HG02885 (cell line): ENCODE measurements around the gene DUSP2.

Experiments
- ATAC-seq: cut with Tn5 transposase; IDR thresholded peaks from one replicate; pipeline ENCODE4 v1.9.1; 2021; ENCODE audit warnings: mild to moderate bottlenecking; ENCODE audit not compliant: unreplicated experiment, poor library complexity

DUSP2 gene, protein sequence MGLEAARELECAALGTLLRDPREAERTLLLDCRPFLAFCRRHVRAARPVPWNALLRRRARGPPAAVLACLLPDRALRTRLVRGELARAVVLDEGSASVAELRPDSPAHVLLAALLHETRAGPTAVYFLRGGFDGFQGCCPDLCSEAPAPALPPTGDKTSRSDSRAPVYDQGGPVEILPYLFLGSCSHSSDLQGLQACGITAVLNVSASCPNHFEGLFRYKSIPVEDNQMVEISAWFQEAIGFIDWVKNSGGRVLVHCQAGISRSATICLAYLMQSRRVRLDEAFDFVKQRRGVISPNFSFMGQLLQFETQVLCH

DNA sequence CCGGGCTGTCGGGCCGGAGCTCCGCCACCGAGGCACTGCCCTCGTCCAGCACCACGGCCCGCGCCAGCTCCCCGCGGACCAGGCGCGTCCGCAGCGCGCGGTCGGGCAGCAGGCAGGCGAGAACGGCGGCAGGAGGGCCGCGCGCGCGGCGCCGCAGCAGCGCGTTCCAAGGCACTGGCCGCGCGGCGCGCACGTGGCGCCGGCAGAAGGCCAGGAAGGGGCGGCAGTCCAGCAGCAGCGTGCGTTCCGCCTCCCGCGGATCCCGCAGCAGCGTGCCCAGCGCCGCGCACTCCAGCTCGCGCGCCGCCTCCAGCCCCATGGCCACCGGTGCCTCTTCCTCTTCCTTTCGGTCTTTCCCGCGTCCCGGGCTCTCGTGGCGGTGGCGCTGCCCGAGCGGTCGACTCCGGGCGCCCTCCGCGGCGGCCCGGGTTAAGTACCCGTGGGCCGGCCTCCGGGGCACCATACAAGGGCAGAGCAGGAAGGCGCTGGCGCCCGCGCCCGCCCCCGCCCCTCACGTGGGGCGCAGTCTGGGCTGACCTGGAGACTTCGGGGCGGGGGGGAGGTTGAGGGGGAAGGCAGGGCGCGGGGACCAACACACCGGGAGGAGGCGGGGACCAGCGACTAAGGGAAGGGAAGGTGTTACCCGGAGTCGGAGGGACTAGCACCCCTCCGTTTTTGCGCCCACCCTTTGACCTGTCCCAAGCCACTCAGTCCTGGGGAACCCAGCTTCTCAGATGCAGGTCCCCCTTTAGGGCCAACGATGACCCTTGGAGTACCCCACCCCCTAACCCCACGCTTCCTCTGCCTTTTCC, at the start of gene DUSP2:
Gene DUSP2, minus strand, starts transcription at position 405 of the 812 bp plus-strand sequence. Its CDS starts 86 bp downstream, at position 319.
- ATAC-seq: peak; percentile 59

DNA sequence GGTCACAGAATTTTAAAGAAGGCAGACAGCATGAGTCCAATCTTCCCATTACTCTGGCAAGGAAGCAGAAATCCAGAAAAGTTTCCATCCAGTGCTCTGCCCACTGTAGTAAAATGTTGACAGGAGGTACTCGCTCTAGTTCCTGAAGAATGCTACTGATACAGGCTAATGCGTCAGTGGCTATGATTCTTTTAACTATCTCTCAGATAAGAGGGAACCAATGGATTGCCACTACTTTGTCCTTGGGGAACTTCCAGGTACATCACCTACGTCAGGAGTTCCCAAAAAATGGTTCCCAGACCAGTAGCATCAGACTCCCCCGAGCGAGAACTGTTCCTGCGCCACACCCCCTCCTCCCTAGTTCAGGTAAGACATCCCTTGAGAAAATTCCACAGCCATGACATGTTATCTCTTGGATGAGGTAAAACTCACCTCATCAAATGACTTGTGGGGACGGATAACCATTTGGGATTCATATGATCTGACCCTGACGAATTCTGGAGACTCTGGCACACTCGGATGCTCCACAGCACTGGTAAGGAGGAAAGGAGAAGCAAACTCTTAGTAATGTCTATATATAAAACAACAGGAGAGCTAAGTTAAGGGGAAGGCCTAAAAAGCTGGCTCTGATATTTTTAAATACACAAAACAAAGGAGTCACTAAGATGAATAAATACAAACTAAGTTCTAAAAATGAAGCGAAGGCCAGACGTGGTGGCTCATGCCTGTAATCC, 46.9 kb upstream of the DUSP2 start:
- ATAC-seq: no peak

DNA sequence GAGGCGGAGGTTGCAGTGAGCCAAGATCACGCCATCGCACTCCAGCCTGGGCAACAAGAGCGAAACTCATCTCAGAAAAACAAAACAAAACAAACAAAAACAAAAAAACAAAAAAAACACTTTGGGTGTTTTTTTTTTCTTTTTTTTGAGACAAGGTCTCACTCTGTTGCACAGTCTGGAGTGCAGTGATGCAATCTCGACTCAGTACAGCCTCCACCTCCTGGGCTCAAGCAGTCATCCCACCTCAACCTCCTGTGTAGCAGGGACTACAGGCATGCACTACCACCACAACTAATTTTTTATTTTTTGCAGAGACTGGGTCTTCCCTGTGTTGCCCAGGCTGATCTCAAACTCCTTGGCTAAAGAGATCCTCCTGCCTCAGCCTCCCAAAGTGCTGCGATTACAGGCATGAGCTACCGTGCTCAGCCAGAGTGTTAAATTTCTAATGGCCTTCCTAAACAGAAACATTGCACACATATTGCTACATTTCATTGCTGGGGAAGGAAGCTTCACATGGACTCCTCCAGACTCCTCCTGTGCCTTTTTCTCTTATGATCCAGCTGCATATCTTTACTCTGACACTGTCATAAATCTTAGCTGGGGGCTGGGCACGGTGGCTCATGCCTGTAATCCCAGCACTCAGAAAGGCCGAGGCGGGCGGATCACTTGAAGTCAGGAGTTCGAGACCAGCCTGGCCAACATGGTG, 43.7 kb upstream of the DUSP2 start:
- ATAC-seq: no peak

DNA sequence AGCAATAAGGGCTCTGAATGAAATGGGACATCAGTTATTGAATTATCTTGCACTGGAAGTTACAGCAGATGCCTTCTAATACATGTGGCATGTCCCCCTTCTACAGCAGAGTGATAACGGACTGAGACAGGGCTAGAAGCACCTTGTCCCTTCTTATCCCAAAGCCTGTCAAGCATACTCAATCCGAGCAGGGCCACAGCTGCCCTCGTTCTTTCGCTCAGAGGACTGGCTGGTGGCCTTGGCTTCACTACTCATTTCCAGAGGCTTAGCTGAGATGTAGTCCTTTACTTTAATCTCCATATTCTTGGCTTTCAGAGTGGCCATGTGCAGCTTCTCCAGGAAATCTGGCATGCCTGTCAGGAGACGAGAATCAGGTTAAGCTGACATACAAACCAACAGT, 41.3 kb upstream of the DUSP2 start:
- no peak for ATAC-seq

DNA sequence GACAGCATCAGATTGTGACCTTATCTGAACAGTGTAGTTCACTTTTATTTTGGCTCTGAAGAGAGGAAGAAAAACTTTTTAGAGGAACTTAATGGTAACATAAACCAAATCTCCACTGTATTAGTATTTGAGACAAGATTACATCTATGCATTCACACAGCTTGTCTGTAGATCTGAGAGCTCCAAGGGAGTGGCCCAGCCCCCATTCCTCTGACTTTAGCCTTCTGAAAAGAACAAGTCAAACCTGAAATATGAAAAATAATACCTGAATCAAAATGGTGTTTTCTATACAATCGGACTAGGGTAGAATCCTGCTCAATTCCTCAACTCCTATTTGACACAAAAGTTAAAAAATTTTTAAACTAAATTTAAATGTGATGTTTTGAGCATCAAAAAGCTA, 40.3 kb upstream of the DUSP2 start:
- no peak for ATAC-seq

DNA sequence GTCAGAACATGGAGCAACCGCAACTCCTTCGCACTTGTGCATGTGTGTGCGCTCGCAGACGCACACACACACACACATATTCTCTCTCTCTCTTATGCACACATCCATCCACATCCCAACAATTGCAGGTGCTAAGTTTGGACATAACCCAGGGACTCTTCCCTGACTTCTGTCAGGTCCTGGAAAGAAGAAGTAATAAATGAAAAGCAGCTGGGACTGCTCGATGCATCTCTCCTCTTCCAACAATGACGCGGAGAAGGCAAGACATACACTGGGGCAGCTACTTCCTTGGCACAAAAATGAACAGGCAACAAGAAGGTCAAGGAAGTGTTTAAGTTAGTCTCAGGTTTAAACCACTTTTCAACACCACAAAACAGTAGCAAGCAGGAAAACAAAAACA, 39.7 kb upstream of the DUSP2 start:
- ATAC-seq: no peak

DNA sequence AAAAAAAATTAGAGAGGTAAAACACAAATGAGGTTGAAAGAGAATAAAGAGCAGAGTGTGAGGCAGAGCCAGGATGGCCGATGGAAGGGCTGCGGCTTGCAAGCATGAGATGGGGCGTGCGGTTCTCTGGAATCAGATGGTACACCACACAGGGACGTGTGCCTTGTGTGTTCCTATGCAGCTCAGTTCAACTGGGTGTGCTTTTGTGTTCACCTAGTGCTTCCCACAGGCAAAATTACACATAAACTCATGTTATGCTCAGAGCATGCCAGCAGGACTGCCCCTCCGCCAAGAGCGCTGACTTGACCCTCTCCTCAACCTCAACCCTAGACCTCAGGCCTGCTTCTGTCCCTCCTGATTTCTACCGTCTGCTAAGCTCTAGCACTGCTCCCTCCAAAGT, 38.9 kb upstream of the DUSP2 start:
- ATAC-seq: no peak

DNA sequence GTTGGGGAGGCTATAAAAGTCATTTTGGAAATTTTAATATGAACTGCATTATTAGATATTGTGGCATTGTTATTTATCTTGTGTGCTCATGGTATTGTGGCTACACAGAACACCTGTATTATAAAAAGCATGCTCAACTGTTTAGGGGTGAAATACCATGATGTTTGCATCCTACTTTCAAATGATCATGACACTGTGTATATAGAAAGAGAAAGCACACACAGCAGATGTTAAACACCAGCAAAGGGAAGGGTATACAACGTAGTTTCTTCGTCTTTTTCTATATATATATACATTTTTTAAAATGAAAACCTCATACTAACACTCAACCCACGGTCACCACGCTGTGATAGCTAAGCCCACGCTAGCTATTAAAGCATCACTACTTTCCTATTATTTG, 36.3 kb upstream of the DUSP2 start:
- ATAC-seq: peak; percentile 50

DNA sequence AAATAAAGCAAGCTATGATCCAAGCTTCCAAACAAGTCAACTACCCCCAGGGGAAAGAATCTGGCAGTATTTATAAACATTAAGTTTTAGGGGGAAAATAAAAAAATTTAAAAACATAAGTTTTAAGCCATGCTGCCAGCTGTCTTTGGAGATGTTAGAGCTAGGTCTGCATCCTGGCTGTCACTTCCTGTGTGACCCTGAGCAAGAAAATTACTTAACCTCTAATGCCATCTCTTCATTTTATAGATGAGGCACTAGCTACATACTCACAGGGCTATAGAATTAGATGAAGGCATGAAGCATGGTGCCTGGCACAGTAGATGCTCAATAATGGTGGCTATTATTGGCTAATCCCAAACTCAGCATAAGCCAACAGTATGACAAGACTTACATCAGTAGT, 35.3 kb upstream of the DUSP2 start:
- ATAC-seq: no peak

DNA sequence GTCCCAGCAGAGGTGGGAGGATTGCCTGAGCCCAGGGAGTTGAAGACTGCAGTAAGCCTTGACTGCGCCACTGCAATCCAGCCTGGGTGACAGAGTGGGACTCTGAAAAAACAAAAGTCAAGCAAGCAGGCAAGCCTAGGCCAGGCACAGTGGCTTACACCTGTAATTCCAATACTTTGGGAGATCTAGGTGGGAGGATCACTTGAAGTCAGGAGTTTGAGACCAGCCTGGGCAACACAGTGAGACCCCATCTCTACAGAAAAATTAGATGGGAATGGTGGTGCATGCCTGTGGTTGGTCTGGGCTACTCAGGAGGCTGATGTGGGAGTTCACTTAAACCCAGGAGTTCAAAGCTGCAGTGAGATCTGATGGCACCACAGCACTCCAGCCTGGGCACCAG, 34.8 kb upstream of the DUSP2 start:
- no peak for ATAC-seq

DNA sequence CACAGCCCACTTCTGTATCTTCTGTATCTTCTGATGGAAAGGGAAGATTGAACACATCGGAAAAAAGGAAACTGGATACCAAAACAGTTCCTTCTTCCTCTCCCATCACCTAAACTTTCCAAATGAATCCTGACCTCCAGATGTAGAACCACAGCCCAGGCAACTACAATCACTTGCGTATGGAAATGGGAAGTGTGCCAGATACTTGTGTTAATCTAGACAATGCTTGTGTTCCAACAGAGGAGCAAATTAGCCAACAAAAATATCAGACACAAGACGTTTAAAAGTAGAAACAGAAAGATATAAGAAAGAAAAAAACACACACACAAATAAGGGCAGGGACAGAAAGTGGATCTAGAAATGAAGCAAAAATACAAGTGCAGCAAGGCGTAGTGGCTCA, 31.4 kb upstream of the DUSP2 start:
- ATAC-seq: no peak

DNA sequence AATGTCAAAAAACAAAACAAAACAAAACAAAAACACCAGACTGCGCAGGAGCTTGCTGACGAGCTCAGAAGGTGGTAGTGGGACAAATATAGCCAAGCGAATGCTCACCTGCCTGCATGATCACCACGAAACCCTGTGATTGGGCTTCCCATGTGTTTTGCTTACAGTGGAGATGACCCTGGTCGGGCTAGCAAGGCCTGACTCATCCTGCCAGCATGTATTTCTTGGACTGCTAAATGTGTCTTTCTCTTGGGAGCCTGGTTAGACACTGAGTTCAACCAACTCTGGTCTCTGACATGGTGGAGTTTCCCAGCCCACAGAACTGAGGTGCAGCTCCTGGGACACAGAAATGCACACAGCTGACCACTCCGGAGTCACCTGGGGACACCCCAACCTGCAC, 30.7 kb upstream of the DUSP2 start:
- ATAC-seq: no peak

DNA sequence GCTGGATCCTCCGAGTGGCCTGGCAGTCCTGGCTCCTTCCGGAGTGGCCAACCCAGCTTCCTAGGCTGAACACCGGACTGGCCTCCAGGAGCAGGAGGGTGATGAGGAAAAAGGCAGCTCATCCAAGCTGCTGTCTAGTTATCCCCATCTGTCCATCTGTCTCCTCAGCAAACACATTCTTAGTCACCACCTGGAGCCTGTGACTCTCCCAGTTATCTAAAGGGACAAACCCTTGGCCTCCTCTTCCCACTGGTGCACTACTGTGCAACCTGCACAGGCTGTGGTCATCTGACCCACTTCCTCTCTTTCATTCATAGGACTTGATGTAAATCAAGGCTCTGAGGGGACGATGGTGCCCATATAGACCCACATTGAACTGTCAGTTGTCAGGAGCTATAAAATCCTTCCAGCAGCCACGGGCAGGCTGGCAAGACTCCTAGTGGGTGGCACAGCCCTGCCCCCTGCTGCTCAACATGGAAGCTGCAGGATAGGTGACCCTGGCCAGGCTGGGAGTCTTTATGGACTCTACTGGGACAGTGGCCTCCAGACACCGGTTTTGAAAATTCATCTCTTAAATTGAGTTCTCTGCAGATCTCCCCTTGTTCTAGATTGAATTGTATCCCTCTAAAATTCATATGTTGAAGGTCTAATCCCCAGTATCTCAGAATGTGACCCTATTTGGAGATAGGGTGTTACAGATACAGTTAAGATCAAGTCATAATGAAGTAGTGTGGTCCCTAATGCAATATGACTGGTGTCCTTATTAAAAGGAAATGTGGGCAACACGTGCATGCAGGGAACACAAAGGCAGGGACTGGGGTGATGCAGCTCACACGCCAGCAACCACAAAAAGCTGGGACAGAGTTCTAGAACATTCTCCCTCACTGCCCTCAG, 29.3 kb upstream of the DUSP2 start:
- ATAC-seq: peak; percentile 80

DNA sequence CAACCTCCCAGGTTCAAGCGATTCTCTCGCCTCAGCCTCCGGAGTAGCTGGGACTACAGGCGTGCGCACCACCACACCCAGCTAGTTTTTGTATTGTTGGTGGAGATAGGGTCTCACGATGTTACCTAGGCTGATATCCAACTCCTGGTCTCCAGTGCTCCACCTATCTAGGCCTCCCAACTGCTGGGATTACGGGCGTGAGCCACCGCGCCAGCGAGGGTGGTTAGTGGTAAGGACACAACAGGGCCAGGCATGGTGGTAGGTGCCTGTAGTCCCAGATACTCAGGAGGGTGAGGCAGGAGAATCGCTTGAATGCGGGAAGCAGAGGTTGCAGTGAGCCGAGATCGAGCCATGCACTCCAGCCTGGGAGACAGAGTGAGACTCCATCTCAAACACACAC, 26.6 kb upstream of the DUSP2 start:
- ATAC-seq: no peak

DNA sequence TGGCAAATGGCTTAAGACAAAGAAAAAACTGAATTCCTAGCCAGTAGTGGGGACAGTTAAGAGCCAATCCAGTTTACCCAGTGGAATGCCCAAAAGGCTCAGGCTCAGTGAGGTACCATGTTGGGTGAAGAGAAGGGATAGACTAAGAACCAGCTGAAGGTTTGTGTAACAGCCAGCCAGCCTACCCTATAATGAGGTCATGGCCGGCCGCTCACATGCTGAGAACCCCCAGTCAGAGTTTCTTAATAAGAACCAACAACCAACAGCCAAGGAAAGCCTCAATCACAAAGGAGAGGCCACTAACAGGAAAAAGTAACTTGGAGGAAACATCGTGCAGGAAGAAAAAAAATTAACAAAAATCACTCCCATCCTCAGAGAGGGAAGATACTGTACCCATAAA, 25.4 kb upstream of the DUSP2 start:
- no peak for ATAC-seq

DNA sequence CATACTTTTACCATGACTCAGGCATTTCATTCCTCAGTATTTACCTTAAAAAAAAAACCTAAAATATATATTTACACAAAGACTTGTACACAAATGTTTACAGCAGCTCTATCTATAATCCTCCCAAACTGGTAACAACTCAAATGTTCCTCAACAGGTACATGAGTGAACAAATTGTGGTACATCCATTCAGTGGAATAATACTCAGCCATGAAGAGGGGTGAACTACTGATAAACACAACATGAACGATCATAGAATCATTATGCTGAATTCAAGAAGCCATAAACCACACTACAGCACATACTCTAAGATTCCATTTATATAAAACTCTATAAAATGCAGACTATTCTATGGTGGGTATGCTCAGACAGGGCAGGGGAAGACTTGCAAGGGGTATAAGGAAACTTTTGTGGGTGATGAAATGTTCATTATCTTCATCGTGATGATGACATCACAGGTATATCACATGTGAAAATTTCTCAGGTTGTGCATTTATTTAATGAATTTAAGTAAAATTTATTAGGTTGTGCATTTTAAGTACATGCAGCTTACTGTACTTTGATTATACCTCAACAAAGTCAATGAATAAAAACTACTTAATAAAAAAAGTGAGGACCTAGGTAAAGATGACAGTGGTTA, 24.7 kb upstream of the DUSP2 start:
- ATAC-seq: no peak

DNA sequence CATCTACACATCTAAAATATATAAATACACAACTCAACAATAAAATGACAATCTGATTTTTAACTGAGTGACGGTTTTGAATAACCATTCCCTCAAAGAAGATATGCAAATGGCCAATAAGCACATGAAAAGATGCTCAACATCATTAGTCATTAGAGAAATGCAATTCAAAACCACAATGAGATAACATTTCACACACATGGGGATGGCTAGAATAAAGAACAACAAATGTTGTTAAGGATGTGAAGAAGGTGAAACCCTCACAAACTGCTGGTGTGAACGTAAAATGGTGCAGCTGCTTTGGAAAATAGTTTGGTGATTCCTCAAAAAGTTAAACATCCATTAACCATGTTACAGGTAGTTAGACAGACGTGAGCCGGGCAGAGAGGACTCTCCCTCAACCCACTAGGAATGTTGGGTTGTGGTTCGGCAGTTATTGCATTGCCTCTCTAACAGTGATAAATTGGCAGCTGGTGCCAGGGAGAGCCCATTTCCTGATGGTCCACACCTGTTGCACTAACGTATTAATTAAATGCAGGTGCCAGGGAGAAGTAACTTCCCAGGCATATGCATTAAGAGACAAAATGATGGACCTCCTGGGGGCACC, 22.3 kb upstream of the DUSP2 start:
- ATAC-seq: no peak

DNA sequence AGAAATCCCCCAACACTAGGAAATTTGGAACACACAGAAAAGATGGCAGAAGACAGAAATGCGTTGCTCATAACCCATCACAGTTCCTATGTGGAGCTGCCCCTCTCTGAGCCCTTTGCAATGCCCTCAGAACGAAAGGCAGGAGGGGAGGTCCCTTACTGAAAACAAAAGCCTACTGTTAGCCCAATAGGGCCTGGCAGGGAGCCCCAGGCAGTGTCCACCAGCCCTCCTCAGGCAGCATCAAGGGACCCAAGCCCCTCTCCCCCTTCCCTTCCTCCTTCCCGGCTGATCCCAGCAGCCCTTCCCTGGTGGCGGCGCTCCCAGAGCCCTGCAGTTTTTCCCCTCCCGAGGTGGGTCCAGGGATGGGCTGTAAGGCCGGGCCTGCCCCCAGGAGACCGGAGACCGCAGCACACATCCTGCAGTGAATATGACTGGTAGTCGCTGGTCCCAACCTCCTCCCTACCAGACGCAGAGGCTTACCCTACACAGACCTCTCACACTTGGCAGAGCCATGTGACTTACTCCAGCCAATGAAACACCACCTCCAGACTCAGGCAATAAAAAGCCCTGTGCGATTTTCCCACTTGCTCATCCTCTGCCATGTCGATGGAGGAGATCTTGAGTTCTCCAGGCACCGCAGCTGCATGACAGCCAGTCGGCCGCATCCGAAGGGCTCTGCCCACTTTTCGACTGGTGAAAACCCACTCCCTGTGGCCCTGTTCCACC, 19.4 kb upstream of the DUSP2 start:
- peak; percentile 71 for ATAC-seq
